HepG2 (cell line): ENCODE results near the gene MTHFS. TPM values are rescaled to one million over a fixed set of nuclear protein-coding genes. Genes with fewer than 3 reads are reported as not detected.

Experiments used
- ATAC-seq: fragments of 200-7000 bp; cut with Tn5 transposase; 3 replicates; pipeline ENCODE4 v1.9.1; 2020; ENCODE audit warnings: mild to moderate bottlenecking, moderate library complexity
- BruUV-seq: library from RNA; stranded (reverse); fragments of 400-500 nt; replicated peaks from 2 replicates; lab custom pipeline; 2021; lab: Mats Ljungman, UMichigan
- CTCF ChIA-PET: fragments of 300-600 bp; formaldehyde crosslinking; extraction: SDS; loops from one replicate; lab custom pipeline; 2021; ENCODE audit warnings: low total read pairs, inconsistent platforms, low intra/inter-chr PET ratio; lab: Yijun Ruan, JAX
- POLR2A ChIA-PET: fragments of 350-600 bp; sonication (Branson Sonifier 250); formaldehyde crosslinking; loops from one replicate; lab custom pipeline; 2020; ENCODE audit warnings: antibody characterized with exemption, inconsistent platforms; lab: Yijun Ruan, JAX
- DNase-seq: peaks from one replicate; pipeline ENCODE4 v3.0.0-alpha.2; 2015; ENCODE audit warnings: low spot score
- FAIRE-seq: peaks from 3 replicates; lab custom pipeline; 2011; peaks lifted over from hg19 to GRCh38; lab: Jason Lieb, UNC
- H2AFZ ChIP-seq: one replicate; pipeline ENCODE4 v1.6.1; 2011; ENCODE audit warnings: low read length, inconsistent platforms
- H3K27ac ChIP-seq: fragments of 300-600 bp; 3 replicates; pipeline ENCODE4 v1.8.0; 2011; ENCODE audit warnings: mixed run types, mild to moderate bottlenecking, mixed read lengths, low read length, inconsistent platforms; ENCODE audit not compliant: insufficient read depth; ENCODE audit errors: extremely low read length
- H3K27me3 ChIP-seq, 2 experiments: fragments of 200-600 bp in 1 of 2; 2 replicates in 1 of 2; 3 replicates in 1 of 2; pipeline versions ENCODE4 v1.6.0 to v1.8.0; 2011; ENCODE audit warnings: low read length in 2 of 2, mild to moderate bottlenecking in 2 of 2, moderate library complexity in 2 of 2, inconsistent platforms in 1 of 2; ENCODE audit not compliant: insufficient read depth in 2 of 2, control insufficient read depth in 1 of 2
- H3K36me3 ChIP-seq, 2 experiments: fragments of 200-600 bp in 1 of 2; replicated peaks in 1 of 2; 2 replicates in 1 of 2; 3 replicates in 1 of 2; pipeline versions ENCODE4 v1.5.1 to v1.8.0; 2011; ENCODE audit warnings: low read length in 2 of 2, inconsistent platforms in 1 of 2; ENCODE audit not compliant: insufficient read depth in 2 of 2, control insufficient read depth in 1 of 2
- H3K4me1 ChIP-seq: 2 replicates; pipeline ENCODE4 v1.5.1; 2012; ENCODE audit warnings: low read length, inconsistent platforms; ENCODE audit not compliant: insufficient read depth
- H3K4me2 ChIP-seq: 2 replicates; pipeline ENCODE4 v1.6.0; 2011; ENCODE audit warnings: low read depth, low read length, inconsistent platforms
- H3K4me3 ChIP-seq, 3 experiments: fragments of 200-600 bp in 1 of 3; sonication (generic), shearing (Covaris generic) in 1 of 3; replicated peaks in 1 of 3; 2 replicates each; pipeline ENCODE4 v1.5.1; 2011 to 2016; ENCODE audit warnings: low read length in 3 of 3, inconsistent platforms in 2 of 3, low read depth in 2 of 3, mild to moderate bottlenecking in 2 of 3, control low read depth in 1 of 3, mixed read lengths in 1 of 3; ENCODE audit not compliant: insufficient read depth in 1 of 3
- H3K79me2 ChIP-seq: one replicate; pipeline ENCODE4 v1.6.1; 2011; ENCODE audit warnings: low read length, inconsistent platforms; ENCODE audit not compliant: insufficient read depth
- H3K9ac ChIP-seq: 2 replicates; pipeline ENCODE4 v1.6.0; 2011; ENCODE audit warnings: mild to moderate bottlenecking, low read depth, low read length, inconsistent platforms; ENCODE audit not compliant: insufficient read depth
- H3K9me3 ChIP-seq: 2 replicates; pipeline ENCODE4 v1.5.1; 2012; ENCODE audit warnings: mild to moderate bottlenecking, low read length
- H4K20me1 ChIP-seq: 2 replicates; pipeline ENCODE4 v1.6.0; 2011; ENCODE audit warnings: inconsistent platforms, mild to moderate bottlenecking, low read length, moderate library complexity; ENCODE audit not compliant: insufficient read depth
- EHMT2 ChIP-seq: fragments of 200-600 bp; sonication (generic); IDR thresholded peaks from 2 replicates; pipeline ENCODE4 v1.7.0; 2017; ENCODE audit warnings: antibody characterized with exemption, low read depth, low read length, borderline replicate concordance
- IRF2 ChIP-seq: IDR thresholded peaks from 2 replicates; pipeline ENCODE4 v1.6.1; 2018; ENCODE audit warnings: missing genetic modification reagents, missing compliant biosample characterization
- MED13 ChIP-seq: sonication (generic); formaldehyde crosslinking; IDR thresholded peaks from 2 replicates; pipeline ENCODE4 v1.5.0; 2020; ENCODE audit warnings: missing genetic modification reagents
- RFX3 ChIP-seq: IDR thresholded peaks from 2 replicates; pipeline ENCODE4 v1.6.1; 2016; ENCODE audit warnings: missing biosample characterization, missing genetic modification reagents
- ZNF7 ChIP-seq: IDR thresholded peaks from 2 replicates; pipeline ENCODE4 v1.6.1; 2016; ENCODE audit warnings: missing biosample characterization, missing genetic modification reagents
- WGBS: methylation state at CpG from one replicate; pipeline ENCODE4 v1.1.6; 2017; ENCODE audit warnings: low lambda C conversion rate; 5-methylcytosine and 5-hydroxymethylcytosine counted together
- in situ Hi-C: cut with HindIII; loops from 2 replicates; pipeline ENCODE4 v1.10.0; 2017; ENCODE audit warnings: low pct_unique_long_range_greater_than_20kb; ENCODE audit not compliant: extremely low pct_ligation_motif_present
- intact Hi-C: fragments of 100-400 bp; cut with micrococcal nuclease; formaldehyde crosslinking; loops from one replicate; pipeline ENCODE4 v1.10.0; 2022; ENCODE audit not compliant: unreplicated experiment
- polyA plus RNA-seq, 8 experiments: library from polyadenylated mRNA; depleted of rRNA in 3 of 8; stranded (reverse) in 7 of 8; unstranded in 1 of 8; fragments of >200 nt; fragmentation: Illumina TruSeq in 4 of 8; extraction: Trizol in 4 of 8; gene quantifications; 2 replicates each; pipeline versions ENCODE4 v1.2.1 to v1.2.3, GENCODE V29; 2011 to 2016; ENCODE audit warnings: low read depth in 4 of 8, missing spikeins in 1 of 8, mixed read lengths in 1 of 8; ENCODE audit not compliant: insufficient read depth in 1 of 8
- total RNA-seq, 5 experiments: library from RNA; depleted of rRNA; stranded (reverse); fragments of >200 nt; fragmentation: Illumina TruSeq; extraction: Trizol; gene quantifications; 2 replicates each; pipeline ENCODE4 v1.2.3, GENCODE V29; 2016; ENCODE audit warnings: low read depth in 1 of 5
- TF ChIP-seq, protein P1 (sequence below): sonication (generic); formaldehyde crosslinking; conservative IDR thresholded peaks from 2 replicates; pipeline ENCODE4 v1.8.0; 2022; ENCODE audit warnings: mild to moderate bottlenecking, moderate library complexity, missing genetic modification reagents

Gene MTHFS
- total and polyA plus RNA-seq, 2 of the 13 experiments (the other 11 are each of a cell fraction or from before 2014, with no cell fraction given): 37.0 to 49.7 TPM

DNA sequence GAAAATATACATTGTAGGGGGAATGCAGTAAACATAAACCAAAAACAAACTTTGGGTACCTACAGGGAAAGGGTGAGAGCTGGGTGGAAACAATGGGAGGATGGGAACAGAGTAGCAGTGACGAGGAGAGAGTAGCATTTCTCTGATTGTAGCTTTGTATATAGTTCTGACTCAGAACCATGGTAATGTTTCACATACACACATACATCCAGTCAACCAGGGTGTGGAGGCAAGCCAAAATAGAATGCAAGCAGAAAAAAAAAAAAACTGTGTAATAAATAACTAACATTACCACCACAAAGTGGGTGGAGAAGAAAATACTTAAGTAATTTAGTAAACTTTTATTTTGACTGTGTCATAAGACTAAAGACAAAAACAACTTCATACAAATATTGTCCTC lies 47.0 kb upstream of the MTHFS start:
- H3K9ac ChIP-seq: no peak overlapping the region
- FAIRE-seq (no peak), ATAC-seq (no peak)
- in situ Hi-C loops: no loop called here
- H2AFZ ChIP-seq: no peak overlapping the region
- no peak overlapping the region for H3K4me2 ChIP-seq
- H3K9me3 ChIP-seq: no peaks in the 10 kb centered on the region
- 8% methylated on average over 1 of the region's 1 CpG for WGBS
- H3K27me3 ChIP-seq: no peaks in the 10 kb centered on the region
- TF ChIP-seq ZNF7 (CRISPR knock-in tag) (no peak), EHMT2 (no peak), IRF2 (CRISPR knock-in tag) (no peak), MED13 (CRISPR knock-in tag) (no peak), RFX3 (CRISPR knock-in tag) (no peak)
- TF ChIP-seq, protein P1, sequence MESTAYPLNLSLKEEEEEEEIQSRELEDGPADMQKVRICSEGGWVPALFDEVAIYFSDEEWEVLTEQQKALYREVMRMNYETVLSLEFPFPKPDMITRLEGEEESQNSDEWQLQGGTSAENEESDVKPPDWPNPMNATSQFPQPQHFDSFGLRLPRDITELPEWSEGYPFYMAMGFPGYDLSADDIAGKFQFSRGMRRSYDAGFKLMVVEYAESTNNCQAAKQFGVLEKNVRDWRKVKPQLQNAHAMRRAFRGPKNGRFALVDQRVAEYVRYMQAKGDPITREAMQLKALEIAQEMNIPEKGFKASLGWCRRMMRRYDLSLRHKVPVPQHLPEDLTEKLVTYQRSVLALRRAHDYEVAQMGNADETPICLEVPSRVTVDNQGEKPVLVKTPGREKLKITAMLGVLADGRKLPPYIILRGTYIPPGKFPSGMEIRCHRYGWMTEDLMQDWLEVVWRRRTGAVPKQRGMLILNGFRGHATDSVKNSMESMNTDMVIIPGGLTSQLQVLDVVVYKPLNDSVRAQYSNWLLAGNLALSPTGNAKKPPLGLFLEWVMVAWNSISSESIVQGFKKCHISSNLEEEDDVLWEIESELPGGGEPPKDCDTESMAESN: no peak
- TF ChIP-seq, all 625 proteins: peak for 0
- CTCF ChIA-PET: interaction anchor here (1.1 kb wide), 1 partner anchor 12 kb away, joined by 3 read pairs; no protein-coding TSS in a partner anchor
- no peak overlapping the region for H3K27ac ChIP-seq
- H3K4me1 ChIP-seq: peaks cover 30% of the 10 kb centered on the region
- H3K36me3 ChIP-seq: no peaks in the 10 kb centered on the region
- BruUV-seq: no TSS peak
- POLR2A ChIA-PET: no interaction called here
- intact Hi-C loops: no loop called here
- DNase-seq: no peak
- H3K4me3 ChIP-seq: no peak overlapping the region
- no peaks in the 10 kb centered on the region for H4K20me1 ChIP-seq
- H3K79me2 ChIP-seq: no peaks in the 10 kb centered on the region
